Osteocyte (in vitro differentiated cells): ENCODE results near the gene RAB31. TPM values are rescaled to one million over a fixed set of nuclear protein-coding genes. Genes with fewer than 3 reads are reported as not detected.

Experiments used
- DNase-seq: peaks from one replicate; pipeline ENCODE4 v3.0.0; 2021; ENCODE audit warnings: mixed read lengths; ENCODE audit not compliant: unreplicated experiment; ENCODE audit errors: extremely low spot score
- H3K27ac Mint-ChIP-seq: one replicate; pipeline ENCODE4 v1.8.0; 2021; ENCODE audit warnings: mild to moderate bottlenecking, mixed read lengths; ENCODE audit not compliant: unreplicated experiment
- H3K27me3 Mint-ChIP-seq: one replicate; pipeline ENCODE4 v1.8.0; 2021; ENCODE audit warnings: mixed read lengths; ENCODE audit not compliant: unreplicated experiment
- H3K36me3 Mint-ChIP-seq: one replicate; pipeline ENCODE4 v1.8.0; 2021; ENCODE audit warnings: mixed read lengths; ENCODE audit not compliant: unreplicated experiment
- H3K4me1 Mint-ChIP-seq: one replicate; pipeline ENCODE4 v1.8.0; 2021; ENCODE audit warnings: mixed read lengths; ENCODE audit not compliant: unreplicated experiment
- H3K4me3 Mint-ChIP-seq: one replicate; pipeline ENCODE4 v1.8.0; 2021; ENCODE audit warnings: mild to moderate bottlenecking, moderate library complexity, mixed read lengths; ENCODE audit not compliant: unreplicated experiment
- H3K9me3 Mint-ChIP-seq: one replicate; pipeline ENCODE4 v1.8.0; 2021; ENCODE audit warnings: mixed read lengths; ENCODE audit not compliant: unreplicated experiment
- CTCF ChIP-seq: fragments of 200-600 bp; sonication (generic); IDR thresholded peaks from 2 replicates; pipeline ENCODE4 v1.5.0; 2021; ENCODE audit warnings: antibody characterized with exemption, mild to moderate bottlenecking, moderate library complexity
- total RNA-seq: library from RNA; stranded (reverse); gene quantifications from 2 replicates; pipeline ENCODE4 v1.2.1, GENCODE V29; 2021

The RAB31 gene
- total RNA-seq, 1 donor from 2014 or later, result 90.8 TPM

DNA sequence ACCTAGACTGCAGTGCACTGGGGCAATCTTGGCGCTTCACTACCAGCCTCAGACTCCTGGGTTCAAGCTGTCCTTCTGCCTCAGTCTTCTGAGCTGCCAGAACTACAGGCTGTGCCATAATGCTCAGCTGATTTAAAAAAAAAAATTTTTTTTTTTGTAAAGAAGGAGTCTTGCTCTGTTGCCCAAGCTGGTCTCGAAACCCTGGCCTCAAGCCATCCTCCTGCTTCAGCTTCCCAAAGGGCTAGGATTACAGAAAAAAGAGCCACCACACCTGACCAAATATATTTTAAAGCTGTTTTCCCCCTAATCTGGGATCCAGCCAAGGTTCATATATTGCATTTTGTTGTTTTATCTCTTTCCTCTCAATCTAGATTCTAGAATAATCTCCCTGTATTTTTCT is 82.2 kb downstream of the RAB31 start:
- H3K9me3 Mint-ChIP-seq, result peaks cover 6% of the 10 kb centered on the region
- peak overlapping the region; percentile 52 for H3K27ac Mint-ChIP-seq
- no peak for TF ChIP-seq CTCF
- DNase-seq, result no peak
- peaks cover 28% of the 10 kb centered on the region for H3K4me1 Mint-ChIP-seq
- H3K36me3 Mint-ChIP-seq, result peaks cover 34% of the 10 kb centered on the region
- no peak overlapping the region for H3K4me3 Mint-ChIP-seq
- no peaks in the 10 kb centered on the region for H3K27me3 Mint-ChIP-seq

DNA sequence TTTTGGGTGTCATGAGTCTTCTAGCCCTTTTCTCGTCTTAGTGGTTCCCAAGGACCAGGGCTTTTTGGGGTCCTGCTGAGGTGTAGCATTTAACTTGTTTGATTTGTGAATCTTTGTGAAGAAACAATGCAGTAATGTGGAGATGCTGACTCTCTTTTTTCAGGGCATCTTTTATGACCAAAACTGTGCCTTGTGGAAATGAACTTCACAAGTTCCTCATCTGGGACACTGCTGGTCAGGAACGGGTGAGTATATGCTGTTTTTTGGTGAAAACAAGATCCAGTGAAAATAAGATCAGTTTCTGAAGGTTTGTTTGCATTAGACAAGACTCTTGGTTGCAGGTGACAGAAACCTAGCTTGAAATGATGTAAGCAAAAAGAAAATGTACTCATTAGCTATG is 83.9 kb downstream of the RAB31 start:
- Mint-ChIP-seq H3K4me1 (peaks cover 30% of the 10 kb centered on the region), H3K4me3 (no peak overlapping the region), H3K36me3 (peaks cover 32% of the 10 kb centered on the region), H3K27me3 (no peaks in the 10 kb centered on the region), H3K9me3 (peaks cover 7% of the 10 kb centered on the region), H3K27ac (peak overlapping the region; percentile 35)
- DNase-seq, result no peak
- no peak for TF ChIP-seq CTCF

GRCh38 chr18:9792565-9793245 is 84.6 kb downstream of the RAB31 start:
- DNase-seq, result no peak
- no peak overlapping the region for H3K4me3 Mint-ChIP-seq
- H3K27me3 Mint-ChIP-seq, result no peaks in the 10 kb centered on the region
- H3K36me3 Mint-ChIP-seq, result peaks cover 32% of the 10 kb centered on the region
- TF ChIP-seq CTCF, result peak; percentile 48
- peaks cover 27% of the 10 kb centered on the region for H3K4me1 Mint-ChIP-seq
- H3K27ac Mint-ChIP-seq, result no peak overlapping the region
- peaks cover 7% of the 10 kb centered on the region for H3K9me3 Mint-ChIP-seq

GRCh38 chr18:9796011-9796410 is 87.9 kb downstream of the RAB31 start:
- peaks cover 7% of the 10 kb centered on the region for H3K9me3 Mint-ChIP-seq
- no peak overlapping the region for H3K27ac Mint-ChIP-seq
- H3K4me3 Mint-ChIP-seq, result no peak overlapping the region
- H3K27me3 Mint-ChIP-seq, result no peaks in the 10 kb centered on the region
- H3K36me3 Mint-ChIP-seq, result peaks cover 39% of the 10 kb centered on the region
- no peak for DNase-seq
- TF ChIP-seq CTCF, result no peak
- H3K4me1 Mint-ChIP-seq, result peaks cover 9% of the 10 kb centered on the region

GRCh38 chr18:9796935-9797549 is 88.9 kb downstream of the RAB31 start:
- TF ChIP-seq CTCF, result no peak
- H3K9me3 Mint-ChIP-seq, result peaks cover 7% of the 10 kb centered on the region
- peaks cover 39% of the 10 kb centered on the region for H3K36me3 Mint-ChIP-seq
- H3K27ac Mint-ChIP-seq, result no peak overlapping the region
- DNase-seq, result no peak
- H3K4me3 Mint-ChIP-seq, result no peak overlapping the region
- H3K4me1 Mint-ChIP-seq, result peaks cover 9% of the 10 kb centered on the region
- no peaks in the 10 kb centered on the region for H3K27me3 Mint-ChIP-seq
